ENCODE results near the gene PAX5. TPM values are rescaled to one million over a fixed set of nuclear protein-coding genes. Genes with fewer than 3 reads are reported as not detected.

PAX5 gene
- total and polyA plus RNA-seq, 2 experiments from 2014 or later: not detected

GRCh38 chr9:36935768-36936497 lies 98.1 kb downstream of the PAX5 start:
- no peak for DNase-seq
- H3K27me3 ChIP-seq (replicated peaks; ENCODE audit: insufficient read depth): peaks cover 40% of the 10 kb centered on the region
- no peak overlapping the region for H3K9ac ChIP-seq
- 59 to 63% methylated on average over 9 of the region's 9 CpGs for WGBS, 2 experiments (ENCODE audit: low coverage in 1 of 2, low lambda C conversion rate in 2 of 2, missing lambda C conversion rate in 2 of 2)
- H3K9me3 ChIP-seq (ENCODE audit: low read depth): peaks cover 2% of the 10 kb centered on the region
- H3K27ac ChIP-seq: no peak overlapping the region
- in situ Hi-C loops (cut with MboI): no loop called here
- no peak overlapping the region for H3K4me2 ChIP-seq (ENCODE audit: unreplicated experiment)
- no peaks in the 10 kb centered on the region for H3K36me3 ChIP-seq (ENCODE audit: low read depth)
- no peaks in the 10 kb centered on the region for H3K4me1 ChIP-seq (ENCODE audit: insufficient read depth)
- H3F3A ChIP-seq (ENCODE audit: insufficient read depth): no peaks in the 10 kb centered on the region
- no peak overlapping the region for H2AFZ ChIP-seq
- TF ChIP-seq EZH2 (IDR thresholded peaks at IDR 0.05; ENCODE audit: insufficient read depth, poor library complexity, severe bottlenecking): no peak
- TF ChIP-seq EZH2phosphoT487 (IDR thresholded peaks at IDR 0.05; ENCODE audit: insufficient read depth, low read depth): no peak
- H3K4me3 ChIP-seq: no peak overlapping the region
- no peaks in the 10 kb centered on the region for H3K9me2 ChIP-seq (ENCODE audit: insufficient read depth)
- no peaks in the 10 kb centered on the region for H4K20me1 ChIP-seq (ENCODE audit: insufficient read depth)
- H3K79me2 ChIP-seq (ENCODE audit: insufficient read depth): no peaks in the 10 kb centered on the region

- Histone ChIP-seq H3K9me3 (ENCODE audit: low read depth) (peaks cover 2% of the 10 kb centered on the region), H3K36me3 (ENCODE audit: low read depth) (no peaks in the 10 kb centered on the region)
These were observed 98.7 kb downstream of the PAX5 start for GRCh38 chr9:36935332-36935731.

GRCh38 chr9:36934478-36935065 lies 99.5 kb downstream of the PAX5 start:
- H3K36me3 ChIP-seq (ENCODE audit: low read depth): no peaks in the 10 kb centered on the region
- no peak overlapping the region for H3K4me2 ChIP-seq (ENCODE audit: unreplicated experiment)
- H3F3A ChIP-seq (ENCODE audit: insufficient read depth): no peaks in the 10 kb centered on the region
- H3K4me1 ChIP-seq (ENCODE audit: insufficient read depth): no peaks in the 10 kb centered on the region
- DNase-seq: peak; percentile 8
- H2AFZ ChIP-seq: no peak overlapping the region
- WGBS, 2 experiments (ENCODE audit: low coverage in 1 of 2, low lambda C conversion rate in 2 of 2, missing lambda C conversion rate in 2 of 2): 59 to 67% methylated on average over 5 of the region's 5 CpGs
- H3K9ac ChIP-seq: no peak overlapping the region
- H4K20me1 ChIP-seq (ENCODE audit: insufficient read depth): no peaks in the 10 kb centered on the region
- TF ChIP-seq EZH2phosphoT487 (IDR thresholded peaks at IDR 0.05; ENCODE audit: insufficient read depth, low read depth) (no peak), EZH2 (IDR thresholded peaks at IDR 0.05; ENCODE audit: insufficient read depth, poor library complexity, severe bottlenecking) (no peak)
- H3K9me3 ChIP-seq (ENCODE audit: low read depth): peaks cover 2% of the 10 kb centered on the region
- in situ Hi-C loops (cut with MboI): no loop called here
- no peaks in the 10 kb centered on the region for H3K9me2 ChIP-seq (ENCODE audit: insufficient read depth)
- H3K4me3 ChIP-seq: no peak overlapping the region
- peaks cover 28% of the 10 kb centered on the region for H3K27me3 ChIP-seq (replicated peaks; ENCODE audit: insufficient read depth)
- H3K79me2 ChIP-seq (ENCODE audit: insufficient read depth): no peaks in the 10 kb centered on the region
- H3K27ac ChIP-seq: no peak overlapping the region

More at GRCh38 chr9:36935332-36935731, 98.7 kb downstream of the PAX5 start:
- Histone ChIP-seq H3K27me3 (replicated peaks; ENCODE audit: insufficient read depth) (peaks cover 35% of the 10 kb centered on the region), H3K4me2 (ENCODE audit: unreplicated experiment) (no peak overlapping the region), H3K9me2 (ENCODE audit: insufficient read depth) (no peaks in the 10 kb centered on the region), H4K20me1 (ENCODE audit: insufficient read depth) (no peaks in the 10 kb centered on the region), H3K79me2 (ENCODE audit: insufficient read depth) (no peaks in the 10 kb centered on the region), H2AFZ (no peak overlapping the region), H3K27ac (no peak overlapping the region), H3K4me1 (ENCODE audit: insufficient read depth) (no peaks in the 10 kb centered on the region), H3F3A (ENCODE audit: insufficient read depth) (no peaks in the 10 kb centered on the region), H3K9ac (no peak overlapping the region), H3K4me3 (no peak overlapping the region)
- WGBS, 2 experiments (ENCODE audit: low coverage in 1 of 2, low lambda C conversion rate in 2 of 2, missing lambda C conversion rate in 2 of 2): 76 to 77% methylated on average over 4 of the region's 4 CpGs
- TF ChIP-seq EZH2 (IDR thresholded peaks at IDR 0.05; ENCODE audit: insufficient read depth, poor library complexity, severe bottlenecking) (no peak), EZH2phosphoT487 (IDR thresholded peaks at IDR 0.05; ENCODE audit: insufficient read depth, low read depth) (no peak)
- no peak for DNase-seq
- in situ Hi-C loops (cut with MboI): no loop called here

GRCh38 chr9:36933676-36934215 lies 100.3 kb downstream of the PAX5 start:
- Histone ChIP-seq H3K4me1 (ENCODE audit: insufficient read depth) (peaks cover 4% of the 10 kb centered on the region; the same call in 1 of the 2 replicates), H3K9me3 (ENCODE audit: low read depth) (peaks cover 2% of the 10 kb centered on the region), H3K9me2 (ENCODE audit: insufficient read depth) (no peaks in the 10 kb centered on the region), H3K79me2 (ENCODE audit: insufficient read depth) (no peaks in the 10 kb centered on the region), H3K36me3 (ENCODE audit: low read depth) (no peaks in the 10 kb centered on the region), H3K4me2 (ENCODE audit: unreplicated experiment) (no peak overlapping the region), H4K20me1 (ENCODE audit: insufficient read depth) (no peaks in the 10 kb centered on the region), H3K4me3 (no peak overlapping the region), H3K27ac (no peak overlapping the region), H2AFZ (no peak overlapping the region), H3F3A (ENCODE audit: insufficient read depth) (peaks cover 4% of the 10 kb centered on the region; the same call in 1 of the 2 replicates), H3K27me3 (replicated peaks; ENCODE audit: insufficient read depth) (peaks cover 20% of the 10 kb centered on the region), H3K9ac (no peak overlapping the region)
- 52 to 59% methylated on average over 6 of the region's 6 CpGs for WGBS, 2 experiments (ENCODE audit: low coverage in 1 of 2, low lambda C conversion rate in 2 of 2, missing lambda C conversion rate in 2 of 2)
- DNase-seq: no peak
- in situ Hi-C loops (cut with MboI): no loop called here
- TF ChIP-seq EZH2phosphoT487 (IDR thresholded peaks at IDR 0.05; ENCODE audit: insufficient read depth, low read depth) (no peak), EZH2 (IDR thresholded peaks at IDR 0.05; ENCODE audit: insufficient read depth, poor library complexity, severe bottlenecking) (no peak)
